ENCODE data around the gene CHGA.

Gene CHGA

DNA sequence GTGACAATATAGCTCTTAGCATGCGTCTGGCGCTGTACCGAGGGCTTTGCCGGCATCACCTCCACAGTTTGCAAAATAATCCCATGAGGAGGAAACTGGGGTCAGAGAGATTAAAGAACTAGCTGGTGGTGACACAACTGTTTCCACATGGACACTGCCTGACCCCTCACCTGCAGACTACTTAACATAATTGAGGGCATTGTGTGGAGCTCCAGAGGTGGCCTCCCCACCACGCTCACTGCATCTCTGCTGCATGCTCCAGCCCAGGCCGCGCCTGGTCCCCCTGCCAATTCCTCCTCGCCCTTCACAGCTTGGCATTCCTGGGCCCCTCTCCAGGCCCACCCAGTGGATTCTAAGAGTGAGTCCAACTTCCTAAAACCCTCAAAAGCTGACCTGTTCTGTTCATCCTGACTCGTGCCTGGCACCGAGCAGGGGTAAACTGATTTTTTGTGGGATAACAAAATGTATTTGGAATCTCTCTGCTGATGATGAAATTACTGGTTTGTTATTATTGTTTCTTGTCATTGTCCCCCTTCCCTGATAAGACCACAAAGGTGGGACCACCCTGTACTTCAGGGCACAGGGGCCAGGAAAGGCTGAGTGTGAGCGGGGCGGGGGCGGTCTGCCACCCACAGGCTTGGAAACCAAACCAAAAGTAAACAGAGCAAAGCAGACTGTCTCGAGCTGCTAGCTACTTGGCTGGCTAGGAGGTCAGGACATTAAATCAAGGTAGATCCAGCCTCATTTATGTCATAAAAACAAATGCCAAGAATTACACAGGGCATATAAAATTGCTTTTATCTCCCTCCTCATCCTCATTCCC, 40.6 kb downstream of the CHGA start:
- TF ChIP-seq SPI1 (IDR thresholded peaks at IDR 0.05; ENCODE audit: borderline replicate concordance, low read depth), result no peak
- TF ChIP-seq, protein P1, sequence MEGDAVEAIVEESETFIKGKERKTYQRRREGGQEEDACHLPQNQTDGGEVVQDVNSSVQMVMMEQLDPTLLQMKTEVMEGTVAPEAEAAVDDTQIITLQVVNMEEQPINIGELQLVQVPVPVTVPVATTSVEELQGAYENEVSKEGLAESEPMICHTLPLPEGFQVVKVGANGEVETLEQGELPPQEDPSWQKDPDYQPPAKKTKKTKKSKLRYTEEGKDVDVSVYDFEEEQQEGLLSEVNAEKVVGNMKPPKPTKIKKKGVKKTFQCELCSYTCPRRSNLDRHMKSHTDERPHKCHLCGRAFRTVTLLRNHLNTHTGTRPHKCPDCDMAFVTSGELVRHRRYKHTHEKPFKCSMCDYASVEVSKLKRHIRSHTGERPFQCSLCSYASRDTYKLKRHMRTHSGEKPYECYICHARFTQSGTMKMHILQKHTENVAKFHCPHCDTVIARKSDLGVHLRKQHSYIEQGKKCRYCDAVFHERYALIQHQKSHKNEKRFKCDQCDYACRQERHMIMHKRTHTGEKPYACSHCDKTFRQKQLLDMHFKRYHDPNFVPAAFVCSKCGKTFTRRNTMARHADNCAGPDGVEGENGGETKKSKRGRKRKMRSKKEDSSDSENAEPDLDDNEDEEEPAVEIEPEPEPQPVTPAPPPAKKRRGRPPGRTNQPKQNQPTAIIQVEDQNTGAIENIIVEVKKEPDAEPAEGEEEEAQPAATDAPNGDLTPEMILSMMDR (IDR thresholded peaks at IDR 0.05; ENCODE audit: insufficient read depth, low read length), result no peak
- TF ChIP-seq, protein P2, sequence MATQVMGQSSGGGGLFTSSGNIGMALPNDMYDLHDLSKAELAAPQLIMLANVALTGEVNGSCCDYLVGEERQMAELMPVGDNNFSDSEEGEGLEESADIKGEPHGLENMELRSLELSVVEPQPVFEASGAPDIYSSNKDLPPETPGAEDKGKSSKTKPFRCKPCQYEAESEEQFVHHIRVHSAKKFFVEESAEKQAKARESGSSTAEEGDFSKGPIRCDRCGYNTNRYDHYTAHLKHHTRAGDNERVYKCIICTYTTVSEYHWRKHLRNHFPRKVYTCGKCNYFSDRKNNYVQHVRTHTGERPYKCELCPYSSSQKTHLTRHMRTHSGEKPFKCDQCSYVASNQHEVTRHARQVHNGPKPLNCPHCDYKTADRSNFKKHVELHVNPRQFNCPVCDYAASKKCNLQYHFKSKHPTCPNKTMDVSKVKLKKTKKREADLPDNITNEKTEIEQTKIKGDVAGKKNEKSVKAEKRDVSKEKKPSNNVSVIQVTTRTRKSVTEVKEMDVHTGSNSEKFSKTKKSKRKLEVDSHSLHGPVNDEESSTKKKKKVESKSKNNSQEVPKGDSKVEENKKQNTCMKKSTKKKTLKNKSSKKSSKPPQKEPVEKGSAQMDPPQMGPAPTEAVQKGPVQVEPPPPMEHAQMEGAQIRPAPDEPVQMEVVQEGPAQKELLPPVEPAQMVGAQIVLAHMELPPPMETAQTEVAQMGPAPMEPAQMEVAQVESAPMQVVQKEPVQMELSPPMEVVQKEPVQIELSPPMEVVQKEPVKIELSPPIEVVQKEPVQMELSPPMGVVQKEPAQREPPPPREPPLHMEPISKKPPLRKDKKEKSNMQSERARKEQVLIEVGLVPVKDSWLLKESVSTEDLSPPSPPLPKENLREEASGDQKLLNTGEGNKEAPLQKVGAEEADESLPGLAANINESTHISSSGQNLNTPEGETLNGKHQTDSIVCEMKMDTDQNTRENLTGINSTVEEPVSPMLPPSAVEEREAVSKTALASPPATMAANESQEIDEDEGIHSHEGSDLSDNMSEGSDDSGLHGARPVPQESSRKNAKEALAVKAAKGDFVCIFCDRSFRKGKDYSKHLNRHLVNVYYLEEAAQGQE (IDR thresholded peaks at IDR 0.05; ENCODE audit: insufficient replicate concordance, low read depth), result no peak
- TF ChIP-seq GABPA (IDR thresholded peaks at IDR 0.05; ENCODE audit: low read depth), result no peak
- no peak for TF ChIP-seq POLR2AphosphoS5 (IDR thresholded peaks at IDR 0.05; ENCODE audit: low read depth)
- no peak overlapping the region for H3K27ac ChIP-seq (replicated peaks)
- H3K4me3 ChIP-seq (replicated peaks; ENCODE audit: insufficient read depth, low read length), result no peak overlapping the region
- no peak for DNase-seq (ENCODE audit: low read depth in 1 of 2, low spot score in 1 of 2)
- no peaks in the 10 kb centered on the region for H3K27me3 ChIP-seq (ENCODE audit: insufficient read depth, poor library complexity, severe bottlenecking)

DNA sequence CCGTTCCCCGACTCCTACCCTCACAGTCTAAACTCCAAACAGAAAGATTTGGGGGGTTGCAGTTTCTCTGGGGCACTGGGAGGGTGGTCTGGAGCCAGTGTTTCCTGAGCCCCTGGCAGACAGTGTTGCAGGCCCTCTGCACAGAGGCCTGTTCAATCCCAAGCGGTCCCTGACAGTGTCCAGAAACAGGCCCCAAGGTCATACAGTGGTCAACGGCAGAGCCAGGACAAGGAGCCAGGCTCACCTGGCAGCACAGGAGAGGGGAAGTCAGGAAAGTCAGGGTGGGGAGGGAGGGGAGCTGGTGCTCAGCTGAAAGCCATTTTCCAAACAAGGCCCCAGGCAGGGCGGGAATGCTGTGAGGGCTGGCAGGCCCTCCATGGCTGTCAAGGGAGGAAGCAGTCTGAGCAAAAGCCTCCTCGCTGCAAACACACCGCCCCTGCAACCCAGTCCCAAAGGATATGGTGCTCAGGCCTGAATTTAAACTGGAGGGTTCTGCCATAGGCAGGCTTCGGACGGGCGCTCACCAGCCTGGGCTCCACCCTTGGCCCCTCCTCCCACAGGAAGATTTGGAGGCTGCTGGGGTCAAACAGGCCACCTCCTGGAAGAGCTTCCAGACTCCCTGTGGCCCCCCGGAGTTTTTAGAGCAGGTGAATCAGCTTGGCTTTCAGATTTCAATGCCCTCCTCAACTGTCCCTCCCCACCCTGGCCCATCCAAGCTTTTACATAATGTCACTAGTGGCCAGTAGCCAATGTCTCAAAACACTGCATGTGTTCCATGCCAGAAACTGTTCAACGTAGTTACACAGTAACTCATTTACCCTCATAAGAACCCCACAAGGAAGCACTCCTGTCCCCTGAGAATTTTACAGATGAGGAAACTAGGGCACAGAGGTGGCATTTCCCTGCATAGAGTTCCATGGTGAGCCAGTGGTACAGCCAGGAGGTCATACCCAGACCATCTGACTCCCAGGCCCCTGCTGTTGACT, 41.5 kb downstream of the CHGA start:
- H3K4me3 ChIP-seq (replicated peaks; ENCODE audit: insufficient read depth, low read length), result no peak overlapping the region
- TF ChIP-seq, protein P2 (IDR thresholded peaks at IDR 0.05; ENCODE audit: insufficient replicate concordance, low read depth), result no peak
- TF ChIP-seq POLR2AphosphoS5 (IDR thresholded peaks at IDR 0.05; ENCODE audit: low read depth), result no peak
- no peak overlapping the region for H3K27ac ChIP-seq (replicated peaks)
- no peak for DNase-seq (ENCODE audit: low read depth in 1 of 2, low spot score in 1 of 2)
- H3K27me3 ChIP-seq (ENCODE audit: insufficient read depth, poor library complexity, severe bottlenecking), result no peaks in the 10 kb centered on the region

DNA sequence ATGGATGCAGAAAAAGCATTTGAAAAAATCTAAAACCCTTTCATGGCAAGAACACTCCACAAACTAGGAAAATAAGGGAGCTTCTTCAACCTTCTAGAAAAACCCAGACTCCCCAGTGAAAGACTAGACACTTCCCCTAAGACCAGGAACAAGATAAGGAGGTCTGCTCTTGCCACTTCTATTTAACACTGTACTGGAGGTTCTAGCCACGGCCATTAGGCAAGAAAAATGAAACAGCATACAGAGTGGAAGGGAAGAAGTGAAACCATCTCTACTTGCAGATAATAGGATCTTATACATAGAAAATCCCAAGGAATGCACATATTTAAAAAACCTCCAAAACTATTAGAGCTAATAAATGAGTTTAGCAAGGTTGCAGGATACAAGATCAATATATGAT, 42.3 kb downstream of the CHGA start:
- Histone ChIP-seq H3K27me3 (ENCODE audit: insufficient read depth, poor library complexity, severe bottlenecking) (no peaks in the 10 kb centered on the region), H3K4me3 (replicated peaks; ENCODE audit: insufficient read depth, low read length) (no peak overlapping the region), H3K27ac (replicated peaks) (no peak overlapping the region)
- DNase-seq (ENCODE audit: low read depth in 1 of 2, low spot score in 1 of 2), result no peak
- TF ChIP-seq SPI1 (IDR thresholded peaks at IDR 0.05; ENCODE audit: borderline replicate concordance, low read depth) (no peak), GABPA (IDR thresholded peaks at IDR 0.05; ENCODE audit: low read depth) (no peak), POLR2AphosphoS5 (IDR thresholded peaks at IDR 0.05; ENCODE audit: low read depth) (no peak)
- TF ChIP-seq, protein P2 (IDR thresholded peaks at IDR 0.05; ENCODE audit: insufficient replicate concordance, low read depth), result no peak
- TF ChIP-seq, protein P1 (IDR thresholded peaks at IDR 0.05; ENCODE audit: insufficient read depth, low read length), result no peak

Data from HL-60 (cell line).